ENCODE results near the gene COLQ.

The COLQ gene

DNA sequence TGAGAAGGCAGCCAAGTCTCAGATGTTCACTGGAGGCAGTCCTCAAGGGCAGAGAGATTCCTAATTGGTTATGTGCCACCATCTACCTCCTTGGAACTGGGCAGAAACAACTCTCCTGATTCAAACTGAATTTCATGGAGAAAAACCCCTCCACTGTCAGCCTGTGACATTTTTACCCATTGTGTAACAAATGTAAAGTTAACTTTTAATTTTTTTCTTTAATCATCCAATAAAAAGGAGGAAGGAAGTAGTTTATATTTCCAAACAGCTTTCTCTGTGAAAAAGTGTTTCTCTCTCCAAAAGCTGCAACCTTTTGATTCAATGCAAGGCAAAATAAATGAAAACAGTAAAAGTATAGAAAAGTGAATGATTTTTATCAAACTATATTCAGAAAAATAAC, 510 bp upstream of the COLQ start:
- TF ChIP-seq, protein P1, sequence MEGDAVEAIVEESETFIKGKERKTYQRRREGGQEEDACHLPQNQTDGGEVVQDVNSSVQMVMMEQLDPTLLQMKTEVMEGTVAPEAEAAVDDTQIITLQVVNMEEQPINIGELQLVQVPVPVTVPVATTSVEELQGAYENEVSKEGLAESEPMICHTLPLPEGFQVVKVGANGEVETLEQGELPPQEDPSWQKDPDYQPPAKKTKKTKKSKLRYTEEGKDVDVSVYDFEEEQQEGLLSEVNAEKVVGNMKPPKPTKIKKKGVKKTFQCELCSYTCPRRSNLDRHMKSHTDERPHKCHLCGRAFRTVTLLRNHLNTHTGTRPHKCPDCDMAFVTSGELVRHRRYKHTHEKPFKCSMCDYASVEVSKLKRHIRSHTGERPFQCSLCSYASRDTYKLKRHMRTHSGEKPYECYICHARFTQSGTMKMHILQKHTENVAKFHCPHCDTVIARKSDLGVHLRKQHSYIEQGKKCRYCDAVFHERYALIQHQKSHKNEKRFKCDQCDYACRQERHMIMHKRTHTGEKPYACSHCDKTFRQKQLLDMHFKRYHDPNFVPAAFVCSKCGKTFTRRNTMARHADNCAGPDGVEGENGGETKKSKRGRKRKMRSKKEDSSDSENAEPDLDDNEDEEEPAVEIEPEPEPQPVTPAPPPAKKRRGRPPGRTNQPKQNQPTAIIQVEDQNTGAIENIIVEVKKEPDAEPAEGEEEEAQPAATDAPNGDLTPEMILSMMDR (conservative IDR thresholded peaks at IDR 0.05; ENCODE audit: low read depth, low read length): no peak
- H3K4me3 ChIP-seq (ENCODE audit: low read depth, low read length): no peak overlapping the region
- no peak for DNase-seq (ENCODE audit: low read depth)

DNA sequence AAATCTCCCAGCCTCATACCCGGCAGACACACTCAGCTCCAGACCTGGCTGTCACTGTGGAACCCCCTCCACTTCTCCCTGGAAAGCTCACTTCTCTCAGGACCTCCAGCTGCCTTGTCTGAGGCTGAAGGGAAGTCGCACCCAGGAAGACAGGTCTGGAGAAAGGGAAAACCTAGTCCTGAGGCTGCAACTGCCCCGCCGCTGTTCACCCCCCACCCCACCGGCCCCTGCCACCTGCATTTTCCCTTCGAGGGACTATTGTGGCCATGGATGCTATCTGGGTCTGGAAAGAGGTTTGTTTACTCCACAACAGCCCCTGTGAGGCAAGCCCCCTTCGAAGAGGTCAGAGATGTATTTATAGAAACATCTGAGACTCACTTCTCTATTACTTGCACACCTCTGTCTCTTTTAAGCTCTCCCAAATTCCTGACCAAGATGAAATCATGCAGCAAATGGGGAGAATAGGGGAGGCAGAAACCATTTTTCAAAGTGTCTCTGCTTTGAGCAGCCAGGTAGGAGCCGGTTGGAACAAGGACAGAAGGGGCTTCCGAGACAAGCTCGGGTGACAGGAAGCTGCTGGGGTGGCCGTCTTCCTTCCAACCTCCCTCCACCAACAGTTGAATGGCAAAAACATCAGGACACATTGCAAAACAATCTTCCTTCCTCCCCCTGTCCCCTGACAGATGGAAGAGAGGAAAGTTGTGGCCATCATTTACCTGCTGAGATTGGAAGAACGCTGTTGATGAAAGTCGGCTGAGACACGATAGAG, 518 bp downstream of the COLQ start:
- DNase-seq (ENCODE audit: low read depth): no peak
- no peak overlapping the region for H3K4me3 ChIP-seq (ENCODE audit: low read depth, low read length)
- TF ChIP-seq, protein P1 (conservative IDR thresholded peaks at IDR 0.05; ENCODE audit: low read depth, low read length): no peak

DNA sequence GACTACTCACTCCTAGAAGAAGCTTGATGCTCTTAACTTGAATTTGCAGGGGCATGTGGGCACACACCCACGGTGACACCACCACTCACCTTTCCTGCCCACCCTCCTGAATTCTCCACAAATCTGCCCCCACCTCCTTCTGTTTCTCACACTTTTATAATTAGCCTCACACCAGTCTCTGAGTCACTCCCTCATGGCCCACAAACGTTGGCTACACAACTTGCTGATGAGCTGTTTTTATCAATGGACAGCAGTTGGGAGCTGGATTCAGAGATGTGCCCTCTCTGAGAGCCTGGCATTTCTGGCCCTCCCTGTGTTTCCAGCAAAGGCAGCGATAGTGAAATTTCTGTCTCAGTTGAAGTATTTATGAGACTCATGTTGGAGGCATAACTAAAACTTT, 1.3 kb downstream of the COLQ start:
- TF ChIP-seq, protein P1 (conservative IDR thresholded peaks at IDR 0.05; ENCODE audit: low read depth, low read length): no peak
- DNase-seq (ENCODE audit: low read depth): no peak
- no peak overlapping the region for H3K4me3 ChIP-seq (ENCODE audit: low read depth, low read length)

DNA sequence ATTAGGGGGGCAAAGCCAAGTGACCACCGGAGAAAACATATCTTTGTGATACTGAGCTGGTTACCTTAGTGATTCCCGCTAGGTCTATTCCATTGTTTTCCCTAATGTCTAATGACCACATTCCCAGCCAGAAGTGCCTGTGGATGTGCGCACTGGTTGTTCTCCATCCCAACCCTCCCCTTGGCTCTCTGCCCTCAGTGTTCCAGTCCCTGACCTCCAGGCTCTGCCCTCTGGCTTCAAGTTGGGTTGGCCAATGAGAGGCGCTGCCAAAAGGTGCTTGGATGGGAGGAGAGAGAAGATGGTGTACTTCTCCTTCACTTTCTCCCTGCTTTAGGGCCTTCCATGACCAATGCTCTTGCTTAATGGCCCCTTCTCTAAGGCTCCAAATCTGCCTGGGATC, 2.4 kb downstream of the COLQ start:
- TF ChIP-seq, protein P1 (conservative IDR thresholded peaks at IDR 0.05; ENCODE audit: low read depth, low read length): no peak
- no peak overlapping the region for H3K4me3 ChIP-seq (ENCODE audit: low read depth, low read length)
- DNase-seq (ENCODE audit: low read depth): no peak

DNA sequence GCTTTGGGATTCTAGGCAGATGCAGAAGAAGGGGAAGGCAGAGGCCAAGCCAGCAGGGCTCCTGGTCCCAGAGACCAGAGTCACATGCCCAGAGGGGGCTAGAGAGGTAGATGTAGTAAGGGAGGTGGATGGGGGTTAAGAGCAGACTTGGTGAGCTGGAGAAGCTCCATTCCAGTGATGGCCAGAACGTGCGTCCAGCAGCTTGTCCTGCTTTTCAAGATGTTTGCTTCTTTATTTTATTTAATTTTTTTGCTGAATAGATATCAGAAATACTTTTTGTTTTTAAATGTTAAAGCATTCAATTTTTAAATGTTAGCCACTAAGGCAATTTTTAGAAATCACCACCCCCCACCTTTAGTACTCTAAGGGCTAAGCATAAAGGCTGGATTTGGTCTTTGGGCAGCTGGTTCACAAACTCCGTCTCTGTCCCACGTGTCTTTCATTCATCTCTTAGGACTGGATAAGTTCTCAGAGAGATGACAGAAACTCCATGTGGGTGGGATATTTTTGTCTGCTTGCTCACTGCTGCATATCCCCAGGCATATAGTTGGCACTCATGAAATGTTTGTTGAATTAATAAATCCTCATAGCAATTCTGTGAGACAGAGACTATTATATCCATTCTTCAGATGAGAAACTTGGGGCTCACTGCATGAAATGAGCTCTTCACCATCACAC, 6.7 kb downstream of the COLQ start:
- TF ChIP-seq, protein P1 (conservative IDR thresholded peaks at IDR 0.05; ENCODE audit: low read depth, low read length): no peak
- DNase-seq (ENCODE audit: low read depth): no peak
- no peak overlapping the region for H3K4me3 ChIP-seq (ENCODE audit: low read depth, low read length)

DNA sequence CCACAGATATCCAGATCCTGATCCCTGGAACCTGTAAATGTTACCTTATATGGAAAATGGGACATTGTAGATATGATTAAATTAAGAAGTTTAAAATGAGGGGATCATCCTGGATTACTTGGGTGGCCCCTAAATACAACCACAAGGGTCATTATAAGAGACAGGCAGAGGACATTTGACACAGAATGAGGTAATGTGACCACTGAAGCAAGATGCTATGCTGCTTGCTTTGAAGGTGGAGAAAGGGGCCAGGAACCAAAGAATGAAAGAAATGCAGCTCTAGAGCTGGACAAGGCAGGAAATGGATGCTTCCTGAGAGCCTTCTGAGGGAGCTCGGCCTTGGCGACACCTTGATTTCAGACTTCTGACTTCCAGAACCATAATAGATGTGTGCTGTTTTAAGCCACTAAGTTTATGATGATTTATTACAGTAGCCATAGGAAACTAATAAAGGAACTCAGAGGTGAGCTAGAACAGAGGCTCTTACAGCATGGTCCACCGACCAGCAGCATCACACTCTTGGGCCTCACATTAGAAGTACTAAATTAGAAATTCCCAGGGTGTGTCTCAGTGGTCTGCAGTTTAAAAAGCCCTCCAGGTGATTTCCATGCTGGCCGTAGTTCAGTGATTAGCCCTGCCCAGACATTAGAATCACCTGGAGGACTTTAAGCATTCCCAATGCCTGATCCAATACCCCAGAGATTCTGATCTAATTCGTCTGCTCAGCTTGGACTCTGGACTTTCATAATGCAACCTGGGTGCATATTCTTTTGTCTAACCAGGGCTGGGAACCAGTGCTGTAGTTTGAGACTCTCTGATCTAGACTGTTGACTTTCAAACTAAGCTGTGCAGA, 7.5 kb downstream of the COLQ start:
- TF ChIP-seq, protein P1 (conservative IDR thresholded peaks at IDR 0.05; ENCODE audit: low read depth, low read length): no peak
- DNase-seq (ENCODE audit: low read depth): no peak
- H3K4me3 ChIP-seq (ENCODE audit: low read depth, low read length): no peak overlapping the region
